ENCODE results near the gene SEMA6D.

GRCh38 chr15:47754312-47754711 is 37.0 kb downstream of the SEMA6D start:
- TF ChIP-seq POLR2AphosphoS5 (IDR thresholded peaks at IDR 0.05) (no peak), CTCF (IDR thresholded peaks at IDR 0.05) (no peak)

All from transverse colon (tissue), 4 donors.